DMS153 (cell line): ENCODE measurements around the gene LMNB1.
A peak's percentile ranks its signal among the peaks of the same experiment; 100 is the strongest.
"Not testable (repeated sequence)": the region's sequence is repeated elsewhere in the genome, so short reads cannot be mapped to it uniquely, and the experiment has no call there.

Experiments used
- DNase-seq: peaks from one replicate; lab custom pipeline; 2025; lab: John Stamatoyannopoulos, UW

The LMNB1 gene

GRCh38 chr5:126776499-126777256, at the start of gene LMNB1:
Gene LMNB1 (plus strand): TSS chr5:126777136. CDS start chr5:126777509, 373 bp downstream.
- peak; percentile 85 for DNase-seq

GRCh38 chr5:126732716-126733115, 44.2 kb upstream of the LMNB1 start:
- DNase-seq, result no peak

- DNase-seq, result not testable (repeated sequence)
Observed at GRCh38 chr5:126734573-126734972, 42.4 kb upstream of the LMNB1 start.

GRCh38 chr5:126736141-126736540, 40.8 kb upstream of the LMNB1 start:
- DNase-seq, result no peak

GRCh38 chr5:126741361-126741760, 35.6 kb upstream of the LMNB1 start:
- DNase-seq, result no peak

- DNase-seq, result no peak
Observed at GRCh38 chr5:126742425-126742824, 34.5 kb upstream of the LMNB1 start.

GRCh38 chr5:126744836-126745235, 32.1 kb upstream of the LMNB1 start:
- DNase-seq, result no peak

- DNase-seq, result no peak
Observed at GRCh38 chr5:126745259-126745992, 31.5 kb upstream of the LMNB1 start.

- DNase-seq, result no peak
Observed at GRCh38 chr5:126746290-126746689, 30.6 kb upstream of the LMNB1 start.

GRCh38 chr5:126752081-126752785, 24.7 kb upstream of the LMNB1 start:
- no peak for DNase-seq

GRCh38 chr5:126753227-126753626, 23.7 kb upstream of the LMNB1 start:
- no peak for DNase-seq

GRCh38 chr5:126754609-126755008, 22.3 kb upstream of the LMNB1 start:
- no peak for DNase-seq

GRCh38 chr5:126755593-126755992, 21.3 kb upstream of the LMNB1 start:
- DNase-seq, result no peak

GRCh38 chr5:126757713-126758357, 19.1 kb upstream of the LMNB1 start:
- no peak for DNase-seq

- DNase-seq, result no peak
Observed at GRCh38 chr5:126763371-126763770, 13.6 kb upstream of the LMNB1 start.

GRCh38 chr5:126769703-126770102, 7.2 kb upstream of the LMNB1 start:
- no peak for DNase-seq

GRCh38 chr5:126773536-126773935, 3.4 kb upstream of the LMNB1 start:
- DNase-seq, result not testable (repeated sequence)

- DNase-seq, result not testable (repeated sequence)
Observed at GRCh38 chr5:126774595-126774994, 2.3 kb upstream of the LMNB1 start.

GRCh38 chr5:126777257-126777974, 480 bp downstream of the LMNB1 start:
- DNase-seq, result peak; percentile 11

GRCh38 chr5:126777975-126778674, 1.2 kb downstream of the LMNB1 start:
- peak; percentile 83 for DNase-seq
